ENCODE results near the gene SIGLECL1. TPM values are rescaled to one million over a fixed set of nuclear protein-coding genes. Genes with fewer than 3 reads are reported as not detected.

The SIGLECL1 gene
- total RNA-seq, 4 donors from 2014 or later: 0.55 TPM; not detected in 3

GRCh38 chr19:51259348-51260245 is 8.7 kb downstream of the SIGLECL1 start:
- H3K36me3 ChIP-seq: no peaks in the 10 kb centered on the region
- H3K27me3 ChIP-seq: peaks cover 0 to 3% of the 10 kb centered on the region in 2 donors
- no peak for DNase-seq
- intact Hi-C loops (cut with DNase I; ENCODE audit: low total_unique reads): no loop called here
- H3K27ac ChIP-seq: no peak overlapping the region
- H3K4me3 ChIP-seq: no peak overlapping the region
- TF ChIP-seq CTCF (IDR thresholded peaks at IDR 0.05) (peak in 1 of 4 experiments; percentile 8), POLR2A (IDR thresholded peaks at IDR 0.05) (no peak)
- no peaks in the 10 kb centered on the region for H3K4me1 ChIP-seq
- no peaks in the 10 kb centered on the region for H3K9me3 ChIP-seq

- Histone ChIP-seq H3K4me1 (no peaks in the 10 kb centered on the region), H3K27ac (no peak overlapping the region), H3K4me3 (no peak overlapping the region), H3K36me3 (no peaks in the 10 kb centered on the region), H3K9me3 (no peaks in the 10 kb centered on the region), H3K27me3 (peaks cover 0 to 3% of the 10 kb centered on the region in 2 donors)
- intact Hi-C loops (cut with DNase I; ENCODE audit: low total_unique reads): no loop called here
- DNase-seq: no peak
- TF ChIP-seq CTCF (IDR thresholded peaks at IDR 0.05) (no peak), POLR2A (IDR thresholded peaks at IDR 0.05) (no peak)
Observed at GRCh38 chr19:51263808-51264207, 12.9 kb downstream of the SIGLECL1 start.

DNA sequence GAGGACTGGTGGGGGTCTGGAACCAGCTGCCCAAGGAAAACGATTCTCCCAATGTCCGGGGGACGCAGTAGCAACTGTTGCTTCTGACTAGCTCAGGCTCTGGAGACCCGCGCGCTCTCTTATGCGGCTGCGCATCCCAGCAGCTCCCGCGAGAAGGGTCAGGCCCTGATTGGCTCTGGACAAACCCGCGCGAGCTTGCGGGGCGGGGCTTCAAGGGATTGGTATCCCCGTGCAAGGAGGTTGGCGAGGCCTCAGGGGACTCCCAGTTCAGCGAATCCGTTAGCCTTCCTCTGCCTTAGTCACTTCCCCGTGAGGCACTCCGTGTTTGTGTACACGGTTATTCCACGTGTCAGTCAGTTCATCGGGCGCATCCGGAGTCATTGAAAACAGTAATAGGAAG is 20.2 kb downstream of the SIGLECL1 start:
- intact Hi-C loops (cut with DNase I; ENCODE audit: low total_unique reads): no loop called here
- no peaks in the 10 kb centered on the region for H3K9me3 ChIP-seq

GRCh38 chr19:51272183-51272810 is 21.4 kb downstream of the SIGLECL1 start:
- H3K27ac ChIP-seq: no peak overlapping the region
- TF ChIP-seq CTCF (IDR thresholded peaks at IDR 0.05) (no peak), POLR2A (IDR thresholded peaks at IDR 0.05) (no peak)
- H3K4me1 ChIP-seq: no peaks in the 10 kb centered on the region
- H3K4me3 ChIP-seq: no peak overlapping the region
- H3K27me3 ChIP-seq: no peaks in the 10 kb centered on the region
- no peaks in the 10 kb centered on the region for H3K36me3 ChIP-seq
- H3K9me3 ChIP-seq: no peaks in the 10 kb centered on the region
- intact Hi-C loops (cut with DNase I; ENCODE audit: low total_unique reads): no loop called here
- no peak for DNase-seq

More for the DNA sequence above, 20.2 kb downstream of the SIGLECL1 start:
- DNase-seq: no peak
- Histone ChIP-seq H3K27ac (no peak overlapping the region), H3K4me3 (no peak overlapping the region), H3K36me3 (no peaks in the 10 kb centered on the region), H3K27me3 (no peaks in the 10 kb centered on the region), H3K4me1 (no peaks in the 10 kb centered on the region)
- TF ChIP-seq CTCF (IDR thresholded peaks at IDR 0.05) (no peak), POLR2A (IDR thresholded peaks at IDR 0.05) (no peak)

Data from uterus (tissue), 4 donors.